GM21737 (cell line): ENCODE results near the gene PLTP.

Experiments used
- ATAC-seq: cut with Tn5 transposase; IDR thresholded peaks from one replicate; pipeline ENCODE4 v1.9.1; 2021; ENCODE audit warnings: mild to moderate bottlenecking, moderate library complexity; ENCODE audit not compliant: unreplicated experiment

Gene PLTP

GRCh38 chr20:45850926-45851325, 61.0 kb downstream of the PLTP start:
- no peak for ATAC-seq

- ATAC-seq = no peak
Observed at GRCh38 chr20:45850238-45850637, 61.7 kb downstream of the PLTP start.

- ATAC-seq = no peak
Observed at GRCh38 chr20:45848969-45849582, 62.9 kb downstream of the PLTP start.
